Thoracic aorta endothelial cell (primary cell): ENCODE measurements around the gene RABEPK. TPM values are rescaled to one million over a fixed set of nuclear protein-coding genes. Genes with fewer than 3 reads are reported as not detected.

ENCODE experiments used
- small RNA-seq: library from RNA; depleted of rRNA; stranded (forward); fragments of <200 nt; gene quantifications from one replicate; pipeline ENCODE3, GENCODE V24; 2012
- total RNA-seq: library from RNA; depleted of rRNA; stranded (reverse); fragments of >200 nt; gene quantifications from 2 replicates; pipeline ENCODE4 v1.2.3, GENCODE V29; 2012

RABEPK gene, protein sequence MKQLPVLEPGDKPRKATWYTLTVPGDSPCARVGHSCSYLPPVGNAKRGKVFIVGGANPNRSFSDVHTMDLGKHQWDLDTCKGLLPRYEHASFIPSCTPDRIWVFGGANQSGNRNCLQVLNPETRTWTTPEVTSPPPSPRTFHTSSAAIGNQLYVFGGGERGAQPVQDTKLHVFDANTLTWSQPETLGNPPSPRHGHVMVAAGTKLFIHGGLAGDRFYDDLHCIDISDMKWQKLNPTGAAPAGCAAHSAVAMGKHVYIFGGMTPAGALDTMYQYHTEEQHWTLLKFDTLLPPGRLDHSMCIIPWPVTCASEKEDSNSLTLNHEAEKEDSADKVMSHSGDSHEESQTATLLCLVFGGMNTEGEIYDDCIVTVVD
- total RNA-seq, result 21.3 and 25.2 TPM in 2 replicates

DNA sequence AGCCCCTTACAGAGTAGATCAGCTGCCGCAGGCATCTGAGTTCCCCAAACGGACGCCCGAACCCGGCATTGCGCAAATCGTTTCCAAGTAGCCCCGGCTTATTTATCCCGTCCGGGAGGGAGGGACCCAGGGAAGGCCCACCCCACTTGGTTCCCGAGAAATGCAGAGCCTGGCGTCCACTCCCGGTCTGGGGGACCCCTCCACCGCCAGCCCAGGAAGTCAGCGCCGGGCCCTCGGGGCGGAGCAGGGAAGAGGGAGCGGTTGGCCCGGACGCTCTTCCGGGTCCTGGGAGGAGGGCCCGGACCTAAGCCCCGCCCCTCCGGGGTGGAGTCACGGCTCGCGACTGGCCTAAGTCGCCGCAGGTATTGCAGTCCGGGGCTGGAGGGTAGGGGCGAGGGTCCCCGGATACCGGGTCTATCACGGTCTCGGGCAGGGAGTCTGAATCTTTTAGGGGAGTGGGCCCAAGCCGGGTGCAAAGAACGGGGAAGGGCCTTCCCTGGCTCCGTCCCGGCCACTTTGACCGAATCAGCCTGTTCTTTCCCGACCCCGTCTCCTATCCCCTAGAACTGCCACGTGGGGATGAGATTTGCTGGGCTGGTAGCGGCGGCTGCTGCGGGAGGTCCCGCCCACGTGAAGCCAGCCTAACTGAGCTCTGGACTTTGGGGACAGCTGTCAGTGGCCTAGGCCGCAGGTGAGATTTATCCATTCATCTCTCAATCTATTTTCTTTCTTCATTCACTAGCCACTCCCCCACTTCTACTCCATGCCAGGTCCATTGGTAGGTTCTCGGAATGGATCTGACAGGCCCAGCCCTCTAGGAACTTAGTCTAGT lies at the start of gene RABEPK:
Gene RABEPK, plus strand, starts transcription at position 327 of the 832 bp plus-strand sequence. CDS start 2,472 bp downstream, outside the sequence.

DNA sequence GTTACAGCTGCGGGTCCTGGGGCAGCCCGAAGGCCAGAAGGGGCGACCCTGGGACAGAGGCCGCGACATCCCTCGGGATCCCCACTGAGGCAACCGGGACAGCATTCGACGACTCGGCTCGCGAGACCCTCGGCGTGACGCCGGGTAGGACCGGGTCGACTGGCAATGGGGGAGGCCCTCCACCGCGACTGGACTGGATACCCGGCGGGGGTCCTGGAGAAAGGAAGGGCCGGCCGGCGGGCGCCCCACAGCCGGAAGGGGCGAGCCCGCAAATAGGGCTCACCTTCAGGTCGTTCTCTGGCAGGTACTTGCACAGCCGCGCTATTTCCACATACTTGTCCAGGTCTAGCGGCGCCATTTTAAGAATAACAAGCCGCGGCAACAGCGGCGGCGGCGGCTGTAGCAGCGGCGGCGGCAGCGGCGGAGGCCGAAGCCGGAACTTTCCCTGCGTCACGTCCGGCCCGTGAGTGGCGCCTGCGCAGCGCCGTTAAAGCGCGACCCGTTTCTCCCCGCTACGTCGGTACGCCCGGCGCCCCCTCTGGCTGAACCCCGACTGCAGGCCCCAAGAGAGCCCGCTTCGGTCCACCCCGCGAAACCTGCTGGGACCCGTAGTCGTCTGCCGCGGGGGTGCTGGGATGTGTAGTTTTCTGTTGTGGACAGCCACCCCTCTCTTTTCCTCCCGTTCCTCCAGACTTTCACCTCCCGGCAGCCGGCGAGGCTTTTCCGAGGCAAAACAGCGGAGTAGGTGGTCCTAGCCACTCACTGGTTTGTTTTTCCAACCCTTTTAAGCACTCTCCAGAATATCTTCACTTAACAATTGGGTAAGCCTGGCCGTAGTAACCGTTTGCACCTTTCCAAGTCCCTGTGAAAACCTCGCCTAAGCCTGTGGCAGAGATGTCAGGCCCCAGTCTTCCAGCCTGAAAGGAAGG lies 10.7 kb upstream of the RABEPK start, which contains the start of gene PPP6C:
Gene PPP6C, minus strand, starts transcription at position 443 of the 929 bp plus-strand sequence. Its CDS starts 85 bp downstream, at position 358.

DNA sequence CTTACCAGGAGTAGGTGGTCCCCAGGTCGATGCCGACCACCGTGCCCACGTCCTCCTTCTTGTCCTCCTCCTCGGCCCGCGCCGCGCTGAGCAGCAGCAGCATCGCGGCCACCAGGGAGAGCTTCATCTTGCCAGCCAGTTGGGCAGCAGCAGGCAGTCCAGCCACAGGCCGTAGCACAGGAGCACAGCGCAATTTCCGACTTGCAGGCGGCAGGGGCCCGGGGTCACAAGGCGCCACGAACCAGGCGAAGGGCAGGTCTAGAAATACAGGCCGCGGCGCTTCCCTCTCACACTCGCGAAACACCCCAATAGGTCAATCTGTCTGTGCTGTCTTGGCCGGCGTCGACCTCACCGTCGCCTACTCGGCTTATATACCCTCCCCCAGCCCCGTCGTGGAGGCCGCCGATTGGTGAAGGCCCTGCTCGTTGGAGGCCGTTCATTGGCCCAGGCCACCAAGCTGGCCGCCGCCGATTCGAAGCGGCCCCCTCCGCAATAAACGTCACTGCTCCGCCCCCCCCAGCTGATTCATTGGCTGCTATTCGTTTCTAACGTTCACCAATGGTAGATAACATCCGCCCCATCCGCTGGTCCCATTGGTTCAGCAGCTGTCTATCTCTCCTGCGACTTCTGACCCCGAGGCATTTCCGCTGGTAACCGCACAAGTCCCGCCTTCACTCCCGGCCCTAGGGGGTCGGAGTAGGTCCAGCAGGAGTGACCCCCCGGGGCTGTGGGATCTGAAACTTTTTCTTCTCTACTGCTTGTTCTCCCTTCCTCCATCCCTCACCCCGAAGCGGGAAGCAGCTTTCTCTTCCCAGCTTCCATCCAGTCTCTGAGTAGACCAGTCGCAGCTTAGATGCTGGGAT lies 40.9 kb downstream of the RABEPK start, which contains the start of gene HSPA5:
Gene HSPA5, minus strand, starts transcription at position 344 of the 863 bp plus-strand sequence. Its CDS starts 217 bp downstream, at position 127.

DNA sequence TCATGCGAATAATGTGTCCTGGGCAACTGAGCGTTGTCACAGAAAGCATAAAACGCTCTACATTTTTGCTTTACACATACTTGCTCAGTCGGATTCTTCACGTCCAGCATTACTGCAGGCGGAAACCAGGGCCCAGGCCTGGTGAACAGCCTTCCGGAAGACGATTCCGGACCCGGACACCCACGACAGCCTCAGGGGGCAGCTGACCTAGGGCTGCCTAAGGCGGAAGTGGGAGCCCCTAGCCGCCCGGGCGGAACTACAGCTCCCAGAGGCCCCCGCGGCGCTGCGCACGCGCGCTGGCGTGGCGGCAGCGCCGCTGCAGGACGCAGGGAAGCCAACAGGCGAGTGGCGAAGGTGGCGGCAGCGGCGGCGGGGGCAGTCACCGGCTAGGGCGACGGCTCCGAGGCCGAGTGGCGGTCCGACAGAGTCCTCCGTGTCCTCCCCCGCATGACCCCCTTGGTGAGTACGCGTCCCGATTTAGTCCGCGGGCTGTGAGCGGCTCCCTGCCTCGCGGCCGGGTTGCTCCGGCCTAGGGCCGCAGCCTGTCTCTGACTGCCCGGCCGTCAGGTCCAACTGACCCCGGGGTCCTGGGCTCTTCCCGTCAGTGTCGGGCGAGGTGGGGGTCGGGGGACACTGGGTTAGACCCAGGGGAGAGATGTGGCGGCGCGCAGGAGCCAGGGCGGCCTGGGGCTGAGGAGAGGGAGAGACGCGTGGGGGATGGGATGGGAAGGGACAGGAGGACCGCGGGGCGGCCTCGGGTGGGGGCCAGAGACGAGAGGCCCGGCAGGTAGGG lies 61.4 kb downstream of the RABEPK start, which contains the start of gene GAPVD1:
Gene GAPVD1, plus strand, starts transcription at position 326 of the 793 bp plus-strand sequence. CDS start 37,096 bp downstream, outside the sequence.

Small RNA genes lying within 50 kb of the gene (small RNA-seq; reads per million reads assigned to genes)
- not detected for gene AL354710.1

Other genes with a start within 250 kb of the RABEPK start
- 12.2 and 13.8 TPM in 2 replicates for gene SCAI, start 57.0 kb upstream of the RABEPK start, total RNA-seq
- 50.9 and 53.8 TPM in 2 replicates for gene PPP6C, start 10.7 kb upstream of the RABEPK start, total RNA-seq
- gene HSPA5, start 40.8 kb downstream of the RABEPK start, total RNA-seq, result 197 and 246 TPM in 2 replicates
- 96.2 and 101 TPM in 2 replicates for gene GAPVD1, start 61.3 kb downstream of the RABEPK start, total RNA-seq